Activated naive CD4-positive, alpha-beta T cell treated with anti-CD3 and anti-CD28 coated beads for 36 hours (primary cell): ENCODE measurements around the gene SERPINB1. TPM values are rescaled to one million over a fixed set of nuclear protein-coding genes. Genes with fewer than 3 reads are reported as not detected.

Experiments used
- CTCF ChIA-PET: fragments of 350-600 bp; sonication (Branson Sonifier 250); formaldehyde crosslinking; loops from one replicate; lab custom pipeline; 2021; ENCODE audit warnings: antibody characterized with exemption; lab: Charles Lee
- DNase-seq: peaks from one replicate; pipeline ENCODE4 v3.0.0-alpha.2; 2020
- H3K27ac Mint-ChIP-seq: one replicate; pipeline ENCODE4 v1.8.0; 2021; ENCODE audit warnings: mild to moderate bottlenecking, mixed read lengths
- H3K27me3 Mint-ChIP-seq: one replicate; pipeline ENCODE4 v1.8.0; 2021; ENCODE audit warnings: low read depth, mixed read lengths
- H3K36me3 Mint-ChIP-seq: one replicate; pipeline ENCODE4 v1.8.0; 2021; ENCODE audit warnings: low read depth, mixed read lengths
- H3K4me1 Mint-ChIP-seq: one replicate; pipeline ENCODE4 v1.8.0; 2021; ENCODE audit warnings: low read depth, mixed read lengths
- H3K4me3 Mint-ChIP-seq: one replicate; pipeline ENCODE4 v1.8.0; 2021; ENCODE audit warnings: mild to moderate bottlenecking, moderate library complexity, mixed read lengths
- H3K9me3 Mint-ChIP-seq: one replicate; pipeline ENCODE4 v1.8.0; 2021; ENCODE audit warnings: mixed read lengths
- intact Hi-C: fragments of 100-400 bp; cut with micrococcal nuclease; formaldehyde crosslinking; loops from one replicate; pipeline ENCODE4 v1.15.1; 2023
- total RNA-seq, 2 experiments: library from RNA; stranded (reverse); gene quantifications; one replicate each; pipeline ENCODE4 v1.2.3, GENCODE V29; 2021

The SERPINB1 gene
- total RNA-seq, 2 experiments from 2014 or later = 200 to 208 TPM

DNA sequence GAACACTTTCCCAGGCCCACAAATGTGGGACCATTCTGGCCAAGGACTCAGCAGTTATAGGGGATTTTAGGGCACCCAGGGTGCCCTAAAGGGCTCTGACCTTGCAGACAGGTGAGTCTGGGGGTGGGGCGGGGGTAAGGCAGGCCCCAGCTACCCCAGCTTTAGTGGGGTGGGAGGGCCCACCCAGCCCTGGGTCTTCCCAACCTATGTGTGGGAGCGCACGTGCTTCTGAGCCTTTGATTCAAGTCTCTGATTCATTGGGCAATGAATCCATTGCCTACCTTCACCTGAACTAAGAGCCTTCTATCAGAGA is 958 bp downstream of the SERPINB1 start:
- Mint-ChIP-seq H3K36me3 (peaks cover 46% of the 10 kb centered on the region), H3K27ac (peak overlapping the region; percentile 62), H3K4me3 (peak overlapping the region; percentile 81), H3K27me3 (no peaks in the 10 kb centered on the region), H3K4me1 (peaks cover 63% of the 10 kb centered on the region), H3K9me3 (peaks cover 2% of the 10 kb centered on the region)
- intact Hi-C loops = loop anchor here (1.0 to 2.0 kb wide), 6 partner anchors 18 to 278 kb away; partner anchors contain the start of genes BPHL and WRNIP1
- CTCF ChIA-PET = interaction anchor here (1.1 to 11.3 kb wide), 9 partner anchors 47 to 149 kb away, joined by 3 to 177 read pairs (median 7); no protein-coding TSS in a partner anchor
- DNase-seq = no peak

DNA sequence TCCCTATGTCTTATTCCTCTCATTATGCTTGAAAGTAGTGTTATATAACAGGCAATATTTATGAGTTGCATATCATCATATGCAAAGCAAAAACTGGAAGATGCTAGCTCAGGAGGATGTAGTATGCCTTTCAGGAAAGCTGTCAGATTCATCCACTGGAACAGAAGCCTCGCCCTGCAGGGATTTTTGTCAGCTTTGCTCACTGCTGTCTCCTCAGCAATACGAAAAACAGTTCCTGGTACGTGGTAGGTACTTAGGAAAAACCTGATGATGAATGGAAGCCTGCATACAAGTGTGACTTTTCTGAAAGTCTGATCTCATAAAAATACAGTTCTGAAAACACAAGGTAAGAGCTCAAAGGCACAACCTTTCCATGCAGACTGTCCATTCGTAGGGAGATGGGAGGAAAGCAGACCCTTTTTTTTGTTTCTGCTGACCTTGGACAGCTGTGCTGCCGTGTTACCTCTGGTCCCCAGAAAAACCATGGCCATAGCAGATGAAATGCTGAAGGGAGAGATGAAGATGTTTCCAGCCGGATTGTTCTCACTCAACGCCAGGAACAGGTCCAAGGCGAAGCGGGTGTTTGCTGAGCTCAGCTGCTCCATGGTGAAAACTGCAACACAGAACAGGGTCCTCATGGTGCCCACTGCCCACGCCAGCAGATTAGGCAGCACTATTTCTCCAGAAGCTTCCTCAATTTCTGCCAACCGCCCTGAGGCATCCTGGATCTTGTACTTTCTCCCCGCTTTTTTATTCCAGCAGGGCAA is 1.5 kb downstream of the SERPINB1 start:
- Mint-ChIP-seq H3K9me3 (peaks cover 2% of the 10 kb centered on the region), H3K36me3 (peaks cover 51% of the 10 kb centered on the region), H3K4me3 (peak overlapping the region; percentile 81), H3K27me3 (no peaks in the 10 kb centered on the region), H3K27ac (peak overlapping the region; percentile 62), H3K4me1 (peaks cover 65% of the 10 kb centered on the region)
- CTCF ChIA-PET = interaction anchor here (0.6 to 4.2 kb wide), 11 partner anchors 15 to 150 kb away, joined by 3 to 44 read pairs (median 3); no protein-coding TSS in a partner anchor
- intact Hi-C loops = loop anchor here (2.0 kb wide), 2 partner anchors 17 to 75 kb away; partner anchors contain the start of gene WRNIP1
- no peak for DNase-seq

DNA sequence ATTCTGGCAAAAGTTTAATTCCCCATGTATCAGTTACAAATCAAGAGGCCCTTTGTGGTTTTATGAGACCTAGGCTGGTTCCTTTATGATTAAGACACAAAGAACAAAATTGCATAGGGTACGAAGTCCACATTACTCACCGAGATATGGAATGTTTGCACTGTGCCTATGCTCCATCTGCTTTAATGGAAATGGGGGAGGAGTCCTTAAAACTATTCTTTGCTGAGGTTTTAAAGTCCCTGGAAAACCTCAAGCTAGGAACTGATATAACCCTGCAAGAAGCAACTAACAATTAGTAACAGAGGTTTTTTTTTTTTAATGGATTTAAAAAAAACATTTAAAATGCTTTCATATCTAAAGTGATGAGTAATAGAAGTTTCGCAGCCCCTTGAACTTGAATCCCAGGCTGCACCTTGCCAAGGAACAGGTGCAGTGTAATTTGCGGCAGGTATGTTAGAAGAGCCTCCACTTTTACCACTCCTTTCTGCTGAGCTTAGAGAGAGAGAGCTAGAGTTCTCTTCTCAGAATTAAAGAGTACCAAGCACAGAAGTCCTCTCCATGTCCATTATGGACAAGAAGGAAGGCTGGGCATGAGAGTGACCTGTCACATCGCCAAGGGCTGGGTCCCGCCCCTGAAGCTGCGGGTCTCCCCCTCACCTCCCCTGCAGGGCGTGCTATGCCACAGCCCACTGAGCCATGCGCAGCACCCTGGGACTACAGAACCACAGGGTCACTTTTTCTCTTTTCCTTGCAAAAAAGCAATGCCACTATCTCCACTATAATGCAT is 2.3 kb downstream of the SERPINB1 start:
- CTCF ChIA-PET = interaction anchor here (0.6 to 4.2 kb wide), 9 partner anchors 45 to 225 kb away, joined by 3 to 44 read pairs (median 3); no protein-coding TSS in a partner anchor
- peaks cover 2% of the 10 kb centered on the region for H3K9me3 Mint-ChIP-seq
- H3K36me3 Mint-ChIP-seq = peaks cover 58% of the 10 kb centered on the region
- peaks cover 62% of the 10 kb centered on the region for H3K4me1 Mint-ChIP-seq
- intact Hi-C loops = no loop called here
- no peaks in the 10 kb centered on the region for H3K27me3 Mint-ChIP-seq
- H3K4me3 Mint-ChIP-seq = peak overlapping the region; percentile 81
- peak overlapping the region; percentile 11 for H3K27ac Mint-ChIP-seq
- no peak for DNase-seq

DNA sequence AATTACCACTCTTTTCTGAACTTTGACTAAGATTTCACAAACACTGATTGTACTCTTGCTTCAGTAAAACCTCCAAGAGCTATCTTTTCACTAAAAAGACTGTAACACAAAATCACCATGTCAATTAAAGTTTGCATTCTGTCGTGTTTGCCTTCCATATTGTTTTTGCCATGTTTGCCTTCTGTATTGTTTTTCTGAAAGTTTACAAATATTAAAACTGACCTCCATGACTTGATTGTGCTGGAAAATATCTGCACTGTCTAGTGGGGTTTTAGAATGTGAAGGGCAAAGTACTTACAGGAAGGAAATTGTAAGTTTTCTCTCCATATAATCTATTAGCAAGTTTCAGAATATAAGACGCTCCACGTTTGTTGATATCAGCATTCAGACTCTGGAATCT is 3.4 kb downstream of the SERPINB1 start:
- peaks cover 2% of the 10 kb centered on the region for H3K9me3 Mint-ChIP-seq
- no peaks in the 10 kb centered on the region for H3K27me3 Mint-ChIP-seq
- CTCF ChIA-PET = interaction anchor here (1.7 kb wide), 1 partner anchor 8 kb away, joined by 6 read pairs; no protein-coding TSS in a partner anchor
- H3K36me3 Mint-ChIP-seq = peaks cover 66% of the 10 kb centered on the region
- no peak for DNase-seq
- no peak overlapping the region for H3K27ac Mint-ChIP-seq
- H3K4me1 Mint-ChIP-seq = peaks cover 51% of the 10 kb centered on the region
- intact Hi-C loops = no loop called here
- H3K4me3 Mint-ChIP-seq = no peak overlapping the region

DNA sequence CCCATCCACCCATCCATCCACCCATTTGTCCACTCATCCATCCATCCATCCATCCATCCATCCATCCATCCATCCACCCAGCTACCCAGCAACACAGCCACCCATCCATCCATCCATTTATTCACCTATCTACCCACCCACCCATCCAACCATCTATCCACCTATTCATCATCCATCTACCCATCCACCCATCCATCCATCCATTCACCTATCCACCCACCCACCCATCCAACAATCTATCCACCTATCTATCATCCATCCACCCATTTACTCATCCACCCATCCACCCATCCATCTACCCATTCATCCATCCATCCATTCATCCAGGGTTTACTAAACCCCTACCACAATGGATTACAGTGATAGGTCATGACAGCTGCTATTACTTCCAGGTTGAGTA is 7.4 kb downstream of the SERPINB1 start:
- Mint-ChIP-seq H3K4me1 (peaks cover 23% of the 10 kb centered on the region), H3K27ac (no peak overlapping the region), H3K4me3 (no peak overlapping the region), H3K27me3 (no peaks in the 10 kb centered on the region), H3K9me3 (no peaks in the 10 kb centered on the region), H3K36me3 (peaks cover 64% of the 10 kb centered on the region)
- CTCF ChIA-PET = interaction anchor here (0.8 to 1.8 kb wide), 2 partner anchors 12 to 43 kb away, joined by 3 to 7 read pairs; no protein-coding TSS in a partner anchor
- intact Hi-C loops = no loop called here
- DNase-seq = no peak

DNA sequence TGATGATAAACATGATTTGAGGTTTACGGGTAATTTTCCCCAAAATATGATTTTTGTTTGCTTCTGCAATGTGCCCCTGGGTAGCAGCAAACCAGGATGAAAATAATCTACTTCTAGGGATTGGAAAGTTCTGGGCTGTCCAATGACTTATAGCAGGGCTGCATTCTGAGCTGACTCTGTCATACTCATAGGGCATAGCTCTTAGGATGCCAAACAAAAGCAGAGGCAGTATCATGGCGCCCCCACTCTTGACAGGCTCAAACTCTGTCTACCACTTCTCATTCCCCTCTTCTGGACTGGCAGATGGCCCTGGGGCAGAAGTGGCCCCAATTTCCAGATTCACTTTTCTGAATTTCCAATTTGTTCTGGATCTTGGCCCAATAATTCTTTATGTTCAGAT is 10.3 kb downstream of the SERPINB1 start:
- no peaks in the 10 kb centered on the region for H3K27me3 Mint-ChIP-seq
- peaks cover 9% of the 10 kb centered on the region for H3K4me1 Mint-ChIP-seq
- no peak overlapping the region for H3K4me3 Mint-ChIP-seq
- no peak overlapping the region for H3K27ac Mint-ChIP-seq
- H3K36me3 Mint-ChIP-seq = peaks cover 43% of the 10 kb centered on the region
- intact Hi-C loops = no loop called here
- DNase-seq = no peak
- no peaks in the 10 kb centered on the region for H3K9me3 Mint-ChIP-seq
- CTCF ChIA-PET = no interaction called here

DNA sequence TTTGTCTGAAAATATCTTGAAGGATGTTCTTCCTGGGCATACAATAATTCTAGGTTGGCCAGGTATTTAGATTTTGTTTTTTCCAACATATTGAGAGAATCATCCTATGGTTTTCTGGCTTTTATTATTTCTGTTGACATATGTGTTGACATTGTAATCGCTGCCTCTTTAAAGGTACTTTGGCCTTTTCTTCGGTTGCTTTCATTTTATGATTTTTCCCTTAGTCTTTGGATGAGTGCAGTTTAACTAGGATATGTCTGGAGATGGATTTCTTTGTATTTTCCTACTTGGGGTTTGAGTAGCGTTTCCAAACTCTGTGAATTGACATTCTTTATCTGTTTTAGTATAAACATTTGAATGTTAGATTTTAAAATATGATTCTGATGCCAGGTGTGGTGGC is 11.5 kb downstream of the SERPINB1 start:
- no peak overlapping the region for H3K4me3 Mint-ChIP-seq
- intact Hi-C loops = no loop called here
- H3K36me3 Mint-ChIP-seq = peaks cover 33% of the 10 kb centered on the region
- H3K4me1 Mint-ChIP-seq = peaks cover 3% of the 10 kb centered on the region
- DNase-seq = no peak
- CTCF ChIA-PET = no interaction called here
- H3K27me3 Mint-ChIP-seq = no peaks in the 10 kb centered on the region
- no peak overlapping the region for H3K27ac Mint-ChIP-seq
- no peaks in the 10 kb centered on the region for H3K9me3 Mint-ChIP-seq

DNA sequence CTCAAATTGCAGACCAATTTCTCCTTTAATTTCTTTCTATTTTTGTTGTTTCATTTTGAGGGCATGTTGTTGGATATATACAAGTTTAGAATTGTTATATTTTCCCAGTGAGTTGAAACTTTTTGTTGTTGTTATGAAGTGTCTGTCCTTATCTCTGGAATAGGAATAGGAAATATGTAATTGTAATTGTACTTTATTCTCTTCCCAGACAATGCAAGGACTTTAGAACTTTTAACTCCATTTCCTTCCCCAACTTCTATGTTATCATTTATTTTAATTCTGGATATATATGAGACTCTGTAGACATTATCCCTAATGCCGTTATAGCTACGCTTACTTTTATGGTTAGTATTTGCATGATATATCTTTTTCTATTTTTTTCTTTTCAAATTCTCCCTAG is 12.4 kb downstream of the SERPINB1 start:
- intact Hi-C loops = no loop called here
- Mint-ChIP-seq H3K4me3 (no peak overlapping the region), H3K27ac (no peak overlapping the region), H3K9me3 (no peaks in the 10 kb centered on the region), H3K27me3 (no peaks in the 10 kb centered on the region), H3K4me1 (peaks cover 3% of the 10 kb centered on the region), H3K36me3 (peaks cover 24% of the 10 kb centered on the region)
- CTCF ChIA-PET = interaction anchor here (1.6 kb wide), 1 partner anchor 38 kb away, joined by 5 read pairs; no protein-coding TSS in a partner anchor
- no peak for DNase-seq

DNA sequence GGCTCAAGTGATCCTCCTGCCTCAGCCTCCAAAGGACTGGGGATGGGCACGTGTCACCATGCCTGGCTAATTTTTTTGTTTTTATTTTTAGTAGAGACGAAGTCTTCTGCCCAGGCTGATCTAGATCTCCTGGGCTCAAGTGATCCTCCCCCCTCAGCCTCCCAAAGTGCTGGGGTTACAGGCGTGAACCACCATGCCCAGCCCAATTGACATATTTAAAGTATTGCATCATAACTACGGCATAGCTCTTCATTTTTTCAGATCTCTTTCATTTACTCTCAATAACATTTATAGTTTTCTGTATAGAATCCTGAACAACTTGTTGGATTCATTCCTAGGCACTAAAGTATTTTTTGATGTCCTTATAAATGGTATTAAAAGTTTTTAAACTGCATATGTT is 13.0 kb downstream of the SERPINB1 start:
- CTCF ChIA-PET = interaction anchor here (1.6 kb wide), 1 partner anchor 37 kb away, joined by 5 read pairs; no protein-coding TSS in a partner anchor
- no peaks in the 10 kb centered on the region for H3K27me3 Mint-ChIP-seq
- DNase-seq = no peak
- H3K9me3 Mint-ChIP-seq = no peaks in the 10 kb centered on the region
- H3K27ac Mint-ChIP-seq = no peak overlapping the region
- H3K4me1 Mint-ChIP-seq = peaks cover 3% of the 10 kb centered on the region
- H3K4me3 Mint-ChIP-seq = no peak overlapping the region
- intact Hi-C loops = no loop called here
- peaks cover 18% of the 10 kb centered on the region for H3K36me3 Mint-ChIP-seq

DNA sequence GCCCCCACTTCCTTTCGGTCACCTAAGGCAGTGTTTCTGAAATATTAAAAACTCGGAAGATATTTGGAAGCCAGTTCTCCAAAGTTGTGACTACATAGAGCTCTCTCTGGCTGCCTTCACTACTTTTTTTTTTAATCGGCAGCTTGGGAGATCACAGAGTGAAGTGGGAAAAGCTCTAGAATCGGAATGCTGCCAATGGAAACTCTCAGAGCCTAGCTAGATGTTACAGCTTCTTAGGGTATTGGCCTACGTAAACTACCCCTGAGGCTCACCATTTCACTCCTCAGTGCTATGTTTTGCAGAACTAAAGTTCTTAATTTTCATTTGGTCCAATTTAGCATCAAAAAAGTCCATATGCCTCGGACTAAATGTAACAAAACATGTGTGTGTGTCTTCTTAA is 14.5 kb downstream of the SERPINB1 start:
- intact Hi-C loops = no loop called here
- CTCF ChIA-PET = interaction anchor here (0.6 to 1.0 kb wide), 3 partner anchors 19 to 105 kb away, joined by 3 read pairs; no protein-coding TSS in a partner anchor
- no peaks in the 10 kb centered on the region for H3K9me3 Mint-ChIP-seq
- H3K27ac Mint-ChIP-seq = no peak overlapping the region
- peaks cover 3% of the 10 kb centered on the region for H3K4me1 Mint-ChIP-seq
- H3K36me3 Mint-ChIP-seq = peaks cover 11% of the 10 kb centered on the region
- no peak for DNase-seq
- no peak overlapping the region for H3K4me3 Mint-ChIP-seq
- no peaks in the 10 kb centered on the region for H3K27me3 Mint-ChIP-seq

DNA sequence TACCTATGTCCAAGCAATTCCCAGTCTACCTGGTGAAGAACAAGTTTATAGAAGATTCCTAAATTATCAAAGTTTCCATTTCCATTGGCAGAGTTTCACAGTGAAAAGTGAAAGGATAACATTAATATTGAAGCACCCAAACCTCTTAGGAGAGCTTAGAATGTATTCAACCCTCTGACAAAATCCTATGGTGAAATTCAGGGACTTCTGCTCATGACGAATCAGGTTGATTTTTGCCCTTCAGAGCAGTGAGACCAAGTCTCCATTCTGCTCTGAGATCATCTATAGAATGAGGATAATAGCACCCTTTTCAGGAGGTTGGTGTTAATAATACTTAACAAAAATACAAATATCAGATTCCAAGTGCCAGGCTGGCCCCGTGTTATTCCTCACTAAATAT is 15.5 kb downstream of the SERPINB1 start:
- Mint-ChIP-seq H3K9me3 (no peaks in the 10 kb centered on the region), H3K4me3 (no peak overlapping the region), H3K4me1 (peaks cover 3% of the 10 kb centered on the region), H3K27ac (no peak overlapping the region), H3K27me3 (no peaks in the 10 kb centered on the region), H3K36me3 (peaks cover 4% of the 10 kb centered on the region)
- no peak for DNase-seq
- intact Hi-C loops = no loop called here
- CTCF ChIA-PET = interaction anchor here (1.3 kb wide), 1 partner anchor 105 kb away, joined by 4 read pairs; no protein-coding TSS in a partner anchor
